IgD-negative memory B cell (primary cell): ENCODE results near the gene MRPL52. TPM values are rescaled to one million over a fixed set of nuclear protein-coding genes. Genes with fewer than 3 reads are reported as not detected.
"Not testable (repeated sequence)": the region's sequence is repeated elsewhere in the genome, so short reads cannot be mapped to it uniquely, and the experiment has no call there.

ENCODE experiments used
- H3K27ac Mint-ChIP-seq, 3 donors: one replicate each; pipeline ENCODE4 v1.8.0; 2020 to 2022; ENCODE audit warnings: mild to moderate bottlenecking in 3 of 3, mixed read lengths in 3 of 3, moderate library complexity in 1 of 3
- H3K27me3 Mint-ChIP-seq: one replicate; pipeline ENCODE4 v1.8.0; 2021; ENCODE audit warnings: mixed read lengths
- H3K36me3 Mint-ChIP-seq: one replicate; pipeline ENCODE4 v1.8.0; 2020; ENCODE audit warnings: mild to moderate bottlenecking, mixed read lengths
- H3K4me1 Mint-ChIP-seq, 3 donors: one replicate each; pipeline ENCODE4 v1.8.0; 2020 to 2022; ENCODE audit warnings: mixed read lengths in 3 of 3, mild to moderate bottlenecking in 1 of 3
- H3K4me3 Mint-ChIP-seq, 4 donors: one replicate each; pipeline ENCODE4 v1.8.0; 2020 to 2022; ENCODE audit warnings: mild to moderate bottlenecking in 4 of 4, mixed read lengths in 4 of 4, moderate library complexity in 3 of 4
- H3K9me3 Mint-ChIP-seq, 3 donors: one replicate each; pipeline ENCODE4 v1.8.0; 2020 to 2021; ENCODE audit warnings: mixed read lengths in 3 of 3, mild to moderate bottlenecking in 1 of 3
- polyA plus RNA-seq: library from polyadenylated mRNA; unstranded; fragments of 300-500 nt; fragmentation: Illumina TruSeq; gene quantifications from one replicate; pipeline ENCODE4 v1.2.3, GENCODE V29; 2021

MRPL52 gene
- polyA plus RNA-seq, 1 donor from 2014 or later = 200 TPM

DNA sequence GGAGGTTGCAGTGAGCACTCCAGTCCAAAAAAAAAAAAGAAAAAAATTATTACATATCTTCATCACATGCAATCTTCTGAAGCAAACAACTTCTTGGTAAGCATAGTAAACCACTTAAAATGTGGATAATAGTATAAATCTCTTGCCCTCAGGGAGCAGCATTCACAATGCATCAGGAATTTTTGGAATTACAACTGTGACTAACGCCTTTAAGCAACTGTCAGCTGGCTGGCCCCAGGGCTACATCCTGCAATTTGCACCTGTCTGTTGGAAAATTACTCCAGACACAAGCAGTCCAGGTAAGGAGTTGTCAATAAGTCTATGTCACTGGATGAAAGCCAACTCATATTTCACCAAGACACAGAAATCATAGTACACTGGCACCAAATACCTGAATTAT is 9.0 kb upstream of the MRPL52 start:
- peak overlapping the region in 2 of 3 donors; percentile 9 to 46 for H3K27ac Mint-ChIP-seq
- H3K4me1 Mint-ChIP-seq = peaks cover 23 to 37% (median 29%) of the 10 kb centered on the region in 3 donors
- no peaks in the 10 kb centered on the region for H3K27me3 Mint-ChIP-seq
- H3K9me3 Mint-ChIP-seq = no peaks in the 10 kb centered on the region
- H3K36me3 Mint-ChIP-seq = no peaks in the 10 kb centered on the region
- peak overlapping the region in 2 of 4 donors; percentile 9 to 28 for H3K4me3 Mint-ChIP-seq

DNA sequence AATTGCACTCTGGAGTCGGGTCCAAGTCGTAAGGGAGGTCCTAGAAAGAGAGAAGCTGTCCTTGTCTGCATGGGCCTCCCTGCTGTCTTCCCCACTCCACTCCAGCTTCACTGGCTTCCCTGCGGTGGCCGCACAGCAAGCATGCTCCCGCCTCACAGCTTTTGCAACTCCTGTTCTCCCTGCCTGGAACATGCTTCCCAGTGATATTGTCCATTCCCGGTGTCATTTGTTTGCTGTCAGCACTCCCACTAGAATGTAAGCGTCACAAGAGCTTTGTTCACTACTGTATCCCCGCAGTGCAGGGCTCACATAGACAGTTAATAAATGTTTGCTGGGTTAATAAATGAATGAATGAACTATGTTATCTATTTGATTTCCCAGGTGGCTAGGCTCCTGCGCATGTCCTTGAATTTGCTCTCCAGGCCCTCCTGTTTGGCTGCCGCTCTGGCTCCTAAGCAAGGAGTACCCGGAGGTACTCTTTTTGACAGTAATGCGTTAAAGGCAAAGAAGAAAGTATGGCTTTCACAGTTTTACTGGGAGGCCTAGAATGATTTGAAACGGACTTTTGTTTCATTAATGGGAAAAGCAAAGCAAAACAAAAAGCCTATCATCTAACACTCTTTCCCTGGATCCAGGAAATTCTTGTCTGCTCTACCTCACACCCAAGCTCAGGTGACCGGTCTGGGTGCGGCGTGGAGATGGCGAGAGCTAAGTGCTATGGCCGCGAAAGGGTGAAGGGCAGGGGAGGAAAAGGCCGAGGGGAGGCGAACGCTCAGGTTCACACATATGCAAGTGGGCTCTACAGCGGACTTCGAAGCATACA is 8.3 kb upstream of the MRPL52 start:
- Mint-ChIP-seq H3K36me3 (no peaks in the 10 kb centered on the region), H3K4me1 (peaks cover 19 to 32% (median 25%) of the 10 kb centered on the region in 3 donors), H3K9me3 (no peaks in the 10 kb centered on the region), H3K4me3 (peak overlapping the region; percentile 4 to 67 (median 18)), H3K27me3 (no peaks in the 10 kb centered on the region), H3K27ac (peak overlapping the region; percentile 9 to 70 (median 46))

DNA sequence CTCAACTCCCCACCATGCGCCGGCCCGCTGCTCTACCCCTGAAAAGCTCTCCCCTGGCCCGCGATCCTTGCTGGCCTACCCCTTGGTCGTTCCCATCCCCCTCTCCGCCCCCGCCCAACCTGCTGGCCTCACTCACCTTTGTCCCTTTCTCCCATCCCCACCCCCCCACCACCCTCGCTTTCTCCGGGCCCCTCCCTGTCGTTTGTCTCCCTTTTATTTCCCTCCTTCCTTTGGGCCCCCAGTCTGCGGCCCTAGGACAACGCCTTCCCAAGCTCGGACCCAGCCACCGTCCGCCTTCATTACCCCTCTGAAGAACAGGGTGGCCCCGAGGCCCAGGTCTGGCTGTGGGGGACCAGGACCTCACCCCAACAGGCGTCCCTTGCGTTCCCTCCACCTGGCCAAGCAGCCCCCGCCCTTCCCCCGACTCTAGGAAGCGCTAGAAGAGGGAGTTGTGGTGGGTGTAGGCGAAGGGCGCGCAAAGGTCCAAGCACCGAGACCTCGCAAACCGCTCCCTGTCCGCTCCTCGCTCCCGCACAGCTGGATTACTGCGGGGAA is 7.6 kb upstream of the MRPL52 start:
- Mint-ChIP-seq H3K9me3 (no peaks in the 10 kb centered on the region), H3K27me3 (no peaks in the 10 kb centered on the region), H3K4me3 (peak overlapping the region; percentile 78 to 97 (median 90)), H3K27ac (peak overlapping the region in 2 of 3 donors; percentile 56 to 70), H3K36me3 (no peaks in the 10 kb centered on the region), H3K4me1 (peaks cover 19 to 32% (median 25%) of the 10 kb centered on the region in 3 donors)

DNA sequence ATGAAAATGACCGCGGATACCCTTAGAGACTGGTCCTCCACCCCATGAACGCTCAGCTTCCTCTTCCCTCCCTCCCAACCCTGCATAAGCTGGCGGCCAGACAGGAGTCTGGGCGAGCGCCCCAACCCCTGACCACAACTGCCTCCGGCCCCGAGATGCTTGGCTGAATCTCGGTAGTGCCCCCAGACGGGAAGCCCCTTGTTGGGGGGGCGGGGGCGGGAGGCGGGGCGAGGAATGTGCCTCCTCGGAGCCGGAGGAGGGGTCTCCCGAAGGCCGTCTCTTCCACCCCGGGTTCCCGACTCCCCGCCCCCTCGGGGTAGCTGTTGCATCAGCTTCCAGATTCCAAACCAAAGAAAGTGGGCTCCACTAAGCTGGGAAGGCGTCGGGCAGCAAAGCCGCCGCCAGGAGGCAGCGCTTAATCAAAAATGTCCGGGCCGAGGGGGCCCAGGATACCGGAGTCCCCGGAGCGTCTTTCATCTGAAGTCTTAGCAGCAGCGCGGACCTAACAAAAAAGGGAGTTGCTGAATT is 7.1 kb upstream of the MRPL52 start:
- Mint-ChIP-seq H3K9me3 (no peaks in the 10 kb centered on the region), H3K4me3 (peak overlapping the region; percentile 78 to 97 (median 90)), H3K4me1 (peaks cover 19 to 32% (median 25%) of the 10 kb centered on the region in 3 donors), H3K27me3 (no peaks in the 10 kb centered on the region), H3K27ac (peak overlapping the region; percentile 56 to 86 (median 80)), H3K36me3 (no peaks in the 10 kb centered on the region)

DNA sequence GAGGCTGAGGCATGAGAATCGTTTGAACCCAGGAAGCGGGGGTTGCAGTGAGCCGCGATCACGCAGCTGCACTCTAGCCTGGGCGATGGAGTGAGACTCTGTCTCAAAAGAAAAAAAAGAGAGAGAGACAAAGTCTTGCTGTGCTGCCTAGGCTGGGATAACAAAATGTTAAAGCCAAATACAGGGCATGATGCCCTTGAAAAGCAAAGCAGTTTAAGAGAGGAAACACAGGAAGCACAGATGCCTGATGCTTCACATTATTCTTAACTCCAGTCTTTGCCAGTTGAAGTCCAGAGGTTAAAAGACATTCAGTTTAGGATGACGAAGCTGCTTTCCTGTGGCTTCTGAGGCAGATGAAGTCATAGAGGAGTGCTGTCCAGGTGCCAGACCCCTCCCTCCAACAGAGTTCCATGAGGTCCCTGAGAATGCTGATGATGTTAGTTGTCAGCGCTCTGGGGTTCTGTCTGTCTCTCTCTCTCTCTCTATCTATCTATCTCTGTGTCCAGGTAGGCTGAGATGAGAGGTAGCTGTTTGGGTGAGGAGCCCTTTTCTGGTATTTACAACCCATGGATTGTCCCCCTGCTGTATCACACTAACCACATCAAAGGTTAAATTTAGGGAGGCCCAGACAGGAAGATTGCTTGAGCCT is 4.9 kb upstream of the MRPL52 start:
- Mint-ChIP-seq H3K27me3 (no peaks in the 10 kb centered on the region), H3K4me3 (peak overlapping the region in 3 of 4 donors; percentile 23 to 82 (median 52)), H3K4me1 (peaks cover 16 to 26% (median 23%) of the 10 kb centered on the region in 3 donors), H3K9me3 (no peaks in the 10 kb centered on the region), H3K27ac (peak overlapping the region in 2 of 3 donors; percentile 63 to 71), H3K36me3 (peaks cover 4% of the 10 kb centered on the region)

DNA sequence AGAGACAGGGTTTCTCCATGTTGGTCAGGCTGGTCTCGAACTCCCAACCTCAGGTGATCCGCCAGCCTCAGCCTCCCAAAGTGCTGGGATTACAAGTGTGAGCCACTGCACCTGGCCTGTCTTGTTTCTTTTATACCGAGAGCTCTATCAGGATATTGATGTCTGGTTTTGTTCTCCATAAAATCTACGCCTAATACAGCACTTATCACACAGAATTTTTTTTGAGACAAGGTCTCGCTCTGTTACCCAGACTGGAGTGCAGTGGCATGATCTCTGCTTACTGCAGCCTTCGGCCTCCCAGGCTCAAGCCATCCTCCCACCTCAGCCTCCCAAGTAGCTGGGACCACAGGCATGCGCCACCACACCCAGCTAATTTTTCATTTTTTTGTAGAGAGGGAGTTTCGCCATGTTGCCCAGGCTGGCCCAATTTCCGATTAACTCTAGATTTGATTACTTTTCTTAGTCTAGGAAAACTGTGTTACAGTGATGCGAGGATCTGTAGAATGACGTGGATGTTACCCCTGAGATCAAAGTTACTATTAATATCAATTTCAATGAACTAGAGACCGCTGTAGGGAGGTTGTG is 519 bp upstream of the MRPL52 start:
- H3K4me1 Mint-ChIP-seq = peaks cover 19 to 28% (median 28%) of the 10 kb centered on the region in 3 donors
- H3K27me3 Mint-ChIP-seq, H3K36me3 Mint-ChIP-seq, H3K9me3 Mint-ChIP-seq: not testable (repeated sequence)
- peak overlapping the region; percentile 93 to 98 (median 96) for H3K27ac Mint-ChIP-seq
- peak overlapping the region; percentile 93 to 97 (median 95) for H3K4me3 Mint-ChIP-seq

DNA sequence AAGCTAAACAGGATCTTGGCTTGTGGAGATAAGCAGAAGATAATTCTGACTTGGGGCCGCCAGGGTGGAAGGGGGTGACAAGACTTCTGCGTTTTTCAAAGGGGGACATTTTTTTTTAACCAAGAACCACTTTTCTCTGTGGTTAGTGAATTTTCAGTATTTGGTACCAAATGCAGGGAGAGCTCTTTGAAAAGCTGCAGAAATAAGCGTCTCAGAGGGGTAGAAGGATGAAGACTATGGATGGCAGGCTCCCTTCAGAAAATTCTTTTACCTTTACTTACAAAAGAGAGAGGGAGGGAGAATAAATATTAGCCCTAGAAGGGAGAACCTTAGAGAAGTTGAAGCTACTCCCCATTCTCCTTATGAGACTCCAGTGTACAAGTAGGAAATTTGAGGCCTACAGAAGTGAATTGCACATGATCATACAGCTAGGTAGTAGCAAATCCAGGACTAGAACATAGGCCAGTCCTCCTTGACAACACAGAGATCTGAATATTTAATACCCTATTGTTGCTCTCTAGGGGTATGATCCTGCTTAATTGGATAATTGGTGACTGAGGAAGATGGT is 840 bp downstream of the MRPL52 start:
- peaks cover 6% of the 10 kb centered on the region for H3K36me3 Mint-ChIP-seq
- H3K27me3 Mint-ChIP-seq = no peaks in the 10 kb centered on the region
- H3K9me3 Mint-ChIP-seq = no peaks in the 10 kb centered on the region
- H3K4me1 Mint-ChIP-seq = peaks cover 19 to 23% (median 20%) of the 10 kb centered on the region in 3 donors
- peak overlapping the region in 2 of 3 donors; percentile 93 to 96 for H3K27ac Mint-ChIP-seq
- H3K4me3 Mint-ChIP-seq = peak overlapping the region; percentile 93 to 97 (median 95)

DNA sequence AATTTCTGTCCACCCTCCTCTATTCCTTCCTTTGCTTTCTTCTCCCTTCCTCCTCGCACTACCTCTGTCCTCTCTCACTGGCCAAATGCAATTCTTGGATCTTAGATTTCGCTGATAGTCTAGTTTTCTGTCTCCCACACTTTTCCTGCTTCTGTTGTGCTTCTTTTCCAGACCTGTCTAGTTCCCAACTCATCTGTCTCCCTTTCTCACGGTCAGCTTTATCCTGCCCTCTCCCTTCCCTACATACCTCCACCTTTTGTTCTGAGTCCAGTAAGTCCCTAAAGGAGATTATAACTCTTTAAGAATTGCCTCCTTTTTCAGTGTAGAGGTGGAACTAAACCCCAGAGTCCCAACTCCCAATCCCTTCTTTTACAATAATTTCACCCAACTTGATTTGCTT is 5.8 kb downstream of the MRPL52 start:
- Mint-ChIP-seq H3K4me3 (peak overlapping the region in 1 of 4 donors; percentile 64), H3K9me3 (no peaks in the 10 kb centered on the region), H3K27ac (peak overlapping the region in 2 of 3 donors; percentile 7 to 18), H3K27me3 (peaks cover 16% of the 10 kb centered on the region), H3K4me1 (peaks cover 12 to 14% (median 12%) of the 10 kb centered on the region in 3 donors), H3K36me3 (peaks cover 2% of the 10 kb centered on the region)

DNA sequence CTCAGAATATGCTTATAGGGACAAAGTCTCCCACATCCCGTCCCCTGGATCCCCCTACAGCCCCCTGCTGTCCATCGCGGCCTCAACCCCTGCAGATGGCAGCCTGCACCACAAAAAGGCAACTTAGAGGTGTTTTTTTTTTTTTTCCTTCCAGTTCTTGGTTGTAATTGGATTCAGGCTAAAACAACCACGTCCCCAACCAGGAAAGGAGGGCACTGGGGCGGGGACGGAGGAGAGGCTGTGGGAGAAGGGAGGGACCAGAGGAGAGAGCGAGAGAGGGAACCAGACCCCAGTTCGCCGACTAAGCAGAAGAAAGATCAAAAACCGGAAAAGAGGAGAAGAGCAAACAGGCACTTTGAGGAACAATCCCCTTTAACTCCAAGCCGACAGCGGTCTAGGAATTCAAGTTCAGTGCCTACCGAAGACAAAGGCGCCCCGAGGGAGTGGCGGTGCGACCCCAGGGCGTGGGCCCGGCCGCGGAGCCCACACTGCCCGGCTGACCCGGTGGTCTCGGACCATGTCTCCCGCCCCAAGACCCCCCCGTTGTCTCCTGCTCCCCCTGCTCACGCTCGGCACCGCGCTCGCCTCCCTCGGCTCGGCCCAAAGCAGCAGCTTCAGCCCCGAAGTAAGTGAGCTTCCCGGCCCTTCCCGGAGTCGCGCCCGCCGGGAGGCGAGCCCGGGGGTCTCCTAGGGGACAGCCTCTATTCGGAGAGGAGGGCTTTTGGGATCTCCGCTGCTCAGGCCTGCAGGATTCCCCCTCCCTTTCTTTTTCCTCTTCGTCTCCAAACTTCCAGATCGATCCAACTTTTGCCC is 6.8 kb downstream of the MRPL52 start, which contains the start of gene MMP14:
Gene MMP14 (plus strand): TSS at position 285 of the 813 bp plus-strand sequence. CDS start 233 bp downstream, at position 518.
- Mint-ChIP-seq H3K4me1 (peaks cover 5 to 6% (median 6%) of the 10 kb centered on the region in 3 donors), H3K9me3 (no peaks in the 10 kb centered on the region), H3K27ac (peak within 1 kb of the TSS in 1 of 3 donors; percentile 18), H3K36me3 (peaks cover 2% of the 10 kb centered on the region), H3K27me3 (peaks cover 16% of the 10 kb centered on the region), H3K4me3 (peak within 1 kb of the TSS; percentile 64 to 96 (median 74))

DNA sequence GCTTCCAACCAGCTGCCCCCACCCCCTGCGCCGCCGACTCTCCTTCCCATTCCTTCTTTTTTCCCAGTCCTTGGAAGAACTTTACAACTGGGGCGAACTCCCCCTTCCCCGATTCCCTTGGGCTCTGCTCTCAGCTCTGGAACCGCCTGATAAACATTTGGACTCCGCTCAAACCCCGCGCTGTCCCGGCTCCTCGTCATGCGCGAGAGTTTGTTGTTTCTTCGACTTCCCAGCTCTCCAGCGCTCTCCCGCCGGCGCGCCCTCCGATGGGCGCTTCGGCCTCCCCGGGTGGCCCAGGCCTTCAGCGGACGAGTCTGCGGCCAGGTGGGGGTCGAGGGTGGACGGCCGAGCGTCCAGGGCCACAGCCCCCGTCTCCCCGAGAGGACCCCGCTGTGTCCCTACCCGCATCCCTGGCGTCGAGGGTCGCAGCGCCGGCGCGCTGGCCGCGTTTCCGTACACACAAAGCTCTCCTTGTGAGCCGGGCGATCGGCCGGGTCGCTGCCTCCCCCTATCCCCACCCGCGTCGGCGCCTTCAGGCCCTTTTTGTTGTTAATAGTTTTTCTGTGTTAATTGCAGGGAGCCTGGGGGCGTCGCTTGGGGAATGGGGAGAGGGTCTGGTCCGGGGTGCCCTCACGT is 7.5 kb downstream of the MRPL52 start:
- no peak overlapping the region for H3K27ac Mint-ChIP-seq
- peaks cover 18% of the 10 kb centered on the region for H3K27me3 Mint-ChIP-seq
- H3K9me3 Mint-ChIP-seq = no peaks in the 10 kb centered on the region
- peak overlapping the region; percentile 52 to 96 (median 71) for H3K4me3 Mint-ChIP-seq
- H3K36me3 Mint-ChIP-seq = no peaks in the 10 kb centered on the region
- H3K4me1 Mint-ChIP-seq = peaks cover 0 to 3% (median 3%) of the 10 kb centered on the region in 3 donors

DNA sequence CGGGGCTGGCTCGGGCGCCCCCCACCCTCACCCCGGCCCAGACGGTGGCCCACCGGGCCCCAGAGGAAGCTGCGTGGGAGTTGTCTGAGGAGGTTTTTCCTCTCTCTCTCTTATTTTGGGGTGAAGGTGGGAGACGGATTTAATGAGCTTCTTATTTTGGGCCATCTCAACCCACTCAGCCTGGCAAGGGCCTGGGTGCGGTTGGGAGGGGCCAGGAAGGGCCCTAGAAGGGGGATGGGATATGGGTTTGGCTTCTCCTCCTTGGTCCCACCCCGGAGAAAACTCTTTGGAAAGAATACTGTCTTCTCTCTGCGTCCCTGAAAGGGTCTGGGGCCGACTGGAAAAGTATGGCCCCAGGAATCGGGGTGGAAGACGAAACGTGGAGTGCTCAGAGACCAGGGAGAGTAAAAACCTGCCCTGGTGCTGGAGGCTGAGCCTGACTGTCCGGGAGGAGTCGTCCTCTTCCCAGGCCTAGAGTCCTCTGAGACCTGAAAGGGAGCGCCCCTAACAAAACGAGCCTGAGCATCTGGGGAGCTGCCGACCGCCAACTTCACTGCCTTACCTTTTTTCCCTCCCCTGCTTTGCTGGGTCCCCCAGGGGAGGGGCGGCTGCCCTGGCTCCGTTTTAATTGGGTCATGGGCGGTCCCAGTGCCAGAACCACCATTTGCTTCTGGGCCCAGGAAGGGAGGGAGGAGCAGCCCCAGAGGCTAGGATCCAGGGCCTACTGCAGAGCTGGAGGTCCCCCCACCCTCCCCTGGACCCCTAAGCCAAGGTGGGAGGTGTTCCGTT is 8.3 kb downstream of the MRPL52 start:
- Mint-ChIP-seq H3K4me3 (peak overlapping the region; percentile 30 to 72 (median 44)), H3K9me3 (no peaks in the 10 kb centered on the region), H3K27ac (no peak overlapping the region), H3K4me1 (peaks cover 0 to 3% (median 3%) of the 10 kb centered on the region in 3 donors), H3K36me3 (no peaks in the 10 kb centered on the region), H3K27me3 (peaks cover 18% of the 10 kb centered on the region)

DNA sequence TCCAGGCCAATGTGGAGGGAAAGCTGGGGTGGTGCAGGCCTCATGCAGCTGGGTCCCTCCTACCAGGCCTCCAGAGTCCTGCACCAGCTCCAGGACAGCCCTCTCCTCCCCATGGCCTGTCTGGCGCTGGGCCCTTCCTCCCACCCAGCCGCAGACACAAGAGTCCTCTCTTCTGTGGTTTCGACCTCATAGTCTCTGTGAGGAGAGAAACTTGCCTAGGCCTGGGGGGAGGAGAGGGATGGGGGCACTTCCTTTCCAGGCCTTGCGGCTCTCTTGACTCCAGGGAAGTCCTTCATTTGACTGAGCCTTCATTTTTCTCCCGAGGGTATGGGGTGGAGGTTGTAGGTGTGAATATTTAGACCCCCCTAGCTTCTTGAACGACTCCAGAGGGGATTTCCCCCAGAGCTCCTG is 8.9 kb downstream of the MRPL52 start:
- no peak overlapping the region for H3K4me3 Mint-ChIP-seq
- H3K9me3 Mint-ChIP-seq = no peaks in the 10 kb centered on the region
- H3K36me3 Mint-ChIP-seq = no peaks in the 10 kb centered on the region
- no peak overlapping the region for H3K27ac Mint-ChIP-seq
- H3K4me1 Mint-ChIP-seq = peaks cover 0 to 3% (median 3%) of the 10 kb centered on the region in 3 donors
- H3K27me3 Mint-ChIP-seq = peaks cover 18% of the 10 kb centered on the region
